ENCODE results near the gene NCKAP1. TPM values are rescaled to one million over a fixed set of nuclear protein-coding genes. Genes with fewer than 3 reads are reported as not detected.

NCKAP1 gene
- total and polyA plus RNA-seq, 2 donors (not counting 3 experiments of a cell fraction or from before 2014, with no cell fraction given), result 49.4 to 130 TPM

DNA sequence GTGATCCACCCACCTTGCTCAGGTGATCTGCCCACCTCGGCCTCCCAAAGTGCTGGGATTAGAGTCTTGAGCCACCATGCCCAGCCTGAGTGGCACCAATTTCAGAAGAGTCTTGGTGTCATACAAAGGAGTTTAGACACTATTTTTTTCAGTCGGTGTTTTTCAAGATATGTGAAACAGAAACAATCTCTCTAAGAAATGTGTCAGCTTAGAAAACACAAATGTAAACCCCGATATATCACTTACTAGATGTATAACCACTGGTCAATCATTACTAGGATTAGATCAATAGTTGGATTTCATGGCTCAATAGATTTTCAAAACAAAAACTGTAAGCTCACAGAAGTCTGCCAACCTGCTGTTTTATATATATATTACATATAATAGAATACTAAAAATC, 104.6 kb downstream of the NCKAP1 start:
- ChIA-PET CTCF (interaction anchor here (1.0 to 2.3 kb wide), 3 partner anchors 8 to 16 kb away, joined by 3 to 8 read pairs (median 3); no protein-coding TSS in a partner anchor), POLR2A (no interaction called here)
- no peak for FAIRE-seq
- no peaks in the 10 kb centered on the region for H3K9me3 ChIP-seq (replicated peaks; ENCODE audit: control insufficient read depth, insufficient read depth, low read length)
- no peak overlapping the region for H3K27ac ChIP-seq (ENCODE audit: insufficient read depth, low read depth, low read length)
- DNase-seq (ENCODE audit: low read depth, low spot score), result no peak
- no peak for TF ChIP-seq JUN (IDR thresholded peaks at IDR 0.05; ENCODE audit: borderline replicate concordance, insufficient read depth, insufficient read length, low read depth)
- TF ChIP-seq MYC (IDR thresholded peaks at IDR 0.05; ENCODE audit: low read depth, low read length), result no peak
- TF ChIP-seq FOS (IDR thresholded peaks at IDR 0.05; ENCODE audit: borderline replicate concordance, insufficient read depth, low read length), result no peak
- no peak for TF ChIP-seq POLR2A (IDR thresholded peaks at IDR 0.05; ENCODE audit: low read depth, low read length)
- TF ChIP-seq GATA2 (IDR thresholded peaks at IDR 0.05; ENCODE audit: insufficient read depth, insufficient read length, low read depth, low read length), result no peak
- no peak for TF ChIP-seq CTCF (IDR thresholded peaks at IDR 0.05; ENCODE audit: extremely low read depth in 1 of 2, insufficient read depth in 1 of 2, low read depth in 1 of 2, low read length in 2 of 2)
- no peak for TF ChIP-seq POLR2AphosphoS5 (IDR thresholded peaks at IDR 0.05; ENCODE audit: insufficient read depth, low read depth, low read length)
- TF ChIP-seq EZH2 (IDR thresholded peaks at IDR 0.05; ENCODE audit: borderline replicate concordance, low read depth, low read length, severe bottlenecking), result no peak
- no peak overlapping the region for H3K4me3 ChIP-seq (replicated peaks in 1 of 3; ENCODE audit: insufficient read depth in 1 of 3, low read depth in 1 of 3, low read length in 3 of 3)
- H3K79me2 ChIP-seq (ENCODE audit: control insufficient read depth, insufficient read depth, low read length), result no peaks in the 10 kb centered on the region
- no peaks in the 10 kb centered on the region for H4K20me1 ChIP-seq (replicated peaks; ENCODE audit: control insufficient read depth, extremely low read depth, insufficient read depth, low read length)
- no peaks in the 10 kb centered on the region for H3K27me3 ChIP-seq (ENCODE audit: control insufficient read depth in 2 of 2, insufficient read depth in 2 of 2, low read length in 2 of 2)
- no peak overlapping the region for H3K4me2 ChIP-seq (ENCODE audit: insufficient read depth, low read length)
- intact Hi-C loops (cut with micrococcal nuclease) (no loop called here), dilution Hi-C loops (cut with MboI; ENCODE audit: extremely low pct_ligation_motif_present, low sequenced_read_pairs) (no loop called here)
- no peak overlapping the region for H3K9ac ChIP-seq (replicated peaks; ENCODE audit: extremely low read depth, insufficient read depth, low read length)
- H3K36me3 ChIP-seq (ENCODE audit: control insufficient read depth in 2 of 2, extremely low read depth in 1 of 2, insufficient read depth in 2 of 2, low read length in 2 of 2), result peaks cover 0 to 17% of the 10 kb centered on the region in 2 experiments
- no peaks in the 10 kb centered on the region for H3K4me1 ChIP-seq (ENCODE audit: control insufficient read depth, extremely low read depth, insufficient read depth, low read length)
- BruUV-seq (replicated peaks), result no TSS peak
- no peaks in the 10 kb centered on the region for H3K9me1 ChIP-seq (replicated peaks; ENCODE audit: control insufficient read depth, extremely low read depth, insufficient read depth, low read length)
- H2AFZ ChIP-seq (ENCODE audit: low read depth, low read length), result no peak overlapping the region

All from endothelial cell of umbilical vein (primary cell).